Stomach (tissue), 4 donors: ENCODE data around the gene F10.

Experiments used
- CTCF ChIP-seq, 7 experiments: fragments of 450-650 bp in 4 of 7; fragments of 200-600 bp in 3 of 7; sonication (generic) in 3 of 7; IDR thresholded peaks; one replicate each; pipeline ENCODE4 v1.5.1; 2016 to 2019; ENCODE audit warnings: antibody characterized with exemption in 7 of 7, control low read depth in 2 of 7, mild to moderate bottlenecking in 1 of 7
- POLR2A ChIP-seq, 4 donors: fragments of 450-650 bp; IDR thresholded peaks; one replicate each; pipeline ENCODE4 v1.6.1; 2016; ENCODE audit warnings: antibody characterized with exemption in 4 of 4, control low read depth in 2 of 4, mild to moderate bottlenecking in 1 of 4, moderate library complexity in 1 of 4
- POLR2AphosphoS5 ChIP-seq, 3 donors: sonication (generic); formaldehyde crosslinking; IDR thresholded peaks; one replicate each; pipeline ENCODE4 v1.6.1; 2016; ENCODE audit warnings: antibody characterized with exemption in 3 of 3

GRCh38 chr13:113157206-113157928 lies 34.8 kb downstream of the F10 start:
- TF ChIP-seq CTCF (IDR thresholded peaks at IDR 0.05) (no peak), POLR2A (IDR thresholded peaks at IDR 0.05) (no peak), POLR2AphosphoS5 (IDR thresholded peaks at IDR 0.05) (no peak)
